Neural progenitor cell (in vitro differentiated cells): ENCODE results near the gene QKI.

Experiments
- EZH2phosphoT487 ChIP-seq: fragments of 200-600 bp; sonication (generic); IDR thresholded peaks from 2 replicates; pipeline ENCODE4 v1.6.1; 2017; ENCODE audit warnings: antibody characterized with exemption
- TF ChIP-seq, protein P1 (sequence below): fragments of 200-600 bp; sonication (generic); IDR thresholded peaks from 2 replicates; pipeline ENCODE4 v1.5.1; 2017; ENCODE audit warnings: antibody characterized with exemption, mild to moderate bottlenecking

DNA sequence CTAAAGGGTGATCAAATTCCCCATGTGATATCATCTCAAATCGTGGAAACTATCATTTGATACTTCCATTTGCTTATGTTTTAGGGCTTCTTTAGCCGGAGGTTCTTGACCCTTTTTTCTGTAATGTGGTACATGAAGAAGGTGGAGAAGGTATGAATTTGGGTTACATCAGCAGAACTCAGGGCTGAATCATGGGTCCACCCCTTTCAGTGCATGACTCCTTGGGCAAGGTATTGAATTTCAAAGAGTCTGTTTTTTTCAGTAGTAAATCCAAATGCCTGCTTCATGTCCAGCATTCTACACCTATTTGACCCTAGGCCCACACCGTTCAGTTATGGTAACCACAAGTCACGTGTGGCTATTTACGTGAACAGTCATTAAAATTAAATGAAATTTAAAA lies 30.6 kb upstream of the QKI start:
- no peak for TF ChIP-seq EZH2phosphoT487
- TF ChIP-seq, protein P1, sequence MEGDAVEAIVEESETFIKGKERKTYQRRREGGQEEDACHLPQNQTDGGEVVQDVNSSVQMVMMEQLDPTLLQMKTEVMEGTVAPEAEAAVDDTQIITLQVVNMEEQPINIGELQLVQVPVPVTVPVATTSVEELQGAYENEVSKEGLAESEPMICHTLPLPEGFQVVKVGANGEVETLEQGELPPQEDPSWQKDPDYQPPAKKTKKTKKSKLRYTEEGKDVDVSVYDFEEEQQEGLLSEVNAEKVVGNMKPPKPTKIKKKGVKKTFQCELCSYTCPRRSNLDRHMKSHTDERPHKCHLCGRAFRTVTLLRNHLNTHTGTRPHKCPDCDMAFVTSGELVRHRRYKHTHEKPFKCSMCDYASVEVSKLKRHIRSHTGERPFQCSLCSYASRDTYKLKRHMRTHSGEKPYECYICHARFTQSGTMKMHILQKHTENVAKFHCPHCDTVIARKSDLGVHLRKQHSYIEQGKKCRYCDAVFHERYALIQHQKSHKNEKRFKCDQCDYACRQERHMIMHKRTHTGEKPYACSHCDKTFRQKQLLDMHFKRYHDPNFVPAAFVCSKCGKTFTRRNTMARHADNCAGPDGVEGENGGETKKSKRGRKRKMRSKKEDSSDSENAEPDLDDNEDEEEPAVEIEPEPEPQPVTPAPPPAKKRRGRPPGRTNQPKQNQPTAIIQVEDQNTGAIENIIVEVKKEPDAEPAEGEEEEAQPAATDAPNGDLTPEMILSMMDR = no peak
